ENCODE results near the gene ALX1. TPM values are rescaled to one million over a fixed set of nuclear protein-coding genes. Genes with fewer than 3 reads are reported as not detected.
A peak's percentile ranks its signal among the peaks of the same experiment; 100 is the strongest.

ALX1 gene
- not detected for total RNA-seq (2021; fragmentation: NEBNext Ultra II Directional; extraction: Animal tissue kit (Norgen Biotek cat#: 25700))
- long read RNA-seq = 0 reads

- H3K27me3 Mint-ChIP-seq (ENCODE audit: insufficient read depth) = peaks cover 16% of the 10 kb centered on the region; the same call in 1 of the 2 replicates
- TF ChIP-seq CTCF (IDR thresholded peaks at IDR 0.05) = no peak
- H3K36me3 Mint-ChIP-seq (ENCODE audit: low read depth) = no peaks in the 10 kb centered on the region
- no peak within 1 kb of the TSS for H3K27ac Mint-ChIP-seq
- H3K9me3 Mint-ChIP-seq = no peaks in the 10 kb centered on the region; the same call in 1 of the 2 replicates
- DNase-seq = no peak
- H3K4me3 Mint-ChIP-seq = peak within 1 kb of the TSS; percentile 88
- H3K4me1 Mint-ChIP-seq (ENCODE audit: low read depth) = peaks cover 8% of the 10 kb centered on the region; the same call in 1 of the 2 replicates
Observed at GRCh38 chr12:85280165-85280983, at the start of gene ALX1. ALX1 (plus strand) TSS chr12:85280220; CDS start chr12:85280262, 42 bp downstream.

GRCh38 chr12:85237327-85237726 lies 42.7 kb upstream of the ALX1 start:
- no peaks in the 10 kb centered on the region for H3K27me3 Mint-ChIP-seq (ENCODE audit: insufficient read depth)
- H3K36me3 Mint-ChIP-seq (ENCODE audit: low read depth) = no peaks in the 10 kb centered on the region
- H3K4me1 Mint-ChIP-seq (ENCODE audit: low read depth) = no peaks in the 10 kb centered on the region
- DNase-seq = no peak
- H3K27ac Mint-ChIP-seq = no peak overlapping the region
- peaks cover 37% of the 10 kb centered on the region for H3K9me3 Mint-ChIP-seq
- no peak for TF ChIP-seq CTCF (IDR thresholded peaks at IDR 0.05)
- H3K4me3 Mint-ChIP-seq = no peak overlapping the region

GRCh38 chr12:85244561-85244960 lies 35.5 kb upstream of the ALX1 start:
- no peak for TF ChIP-seq CTCF (IDR thresholded peaks at IDR 0.05)
- Mint-ChIP-seq H3K4me1 (ENCODE audit: low read depth) (no peaks in the 10 kb centered on the region), H3K27ac (no peak overlapping the region), H3K36me3 (ENCODE audit: low read depth) (no peaks in the 10 kb centered on the region), H3K27me3 (ENCODE audit: insufficient read depth) (no peaks in the 10 kb centered on the region), H3K4me3 (no peak overlapping the region), H3K9me3 (peaks cover 8% of the 10 kb centered on the region)
- no peak for DNase-seq

GRCh38 chr12:85253853-85254252 lies 26.2 kb upstream of the ALX1 start:
- Mint-ChIP-seq H3K4me1 (ENCODE audit: low read depth) (no peaks in the 10 kb centered on the region), H3K4me3 (no peak overlapping the region), H3K36me3 (ENCODE audit: low read depth) (no peaks in the 10 kb centered on the region), H3K27ac (no peak overlapping the region), H3K9me3 (peaks cover 4% of the 10 kb centered on the region; the same call in 1 of the 2 replicates), H3K27me3 (ENCODE audit: insufficient read depth) (no peaks in the 10 kb centered on the region)
- TF ChIP-seq CTCF (IDR thresholded peaks at IDR 0.05) = no peak
- DNase-seq = no peak

GRCh38 chr12:85257671-85258070 lies 22.3 kb upstream of the ALX1 start:
- Mint-ChIP-seq H3K36me3 (ENCODE audit: low read depth) (no peaks in the 10 kb centered on the region), H3K27me3 (ENCODE audit: insufficient read depth) (no peaks in the 10 kb centered on the region), H3K27ac (no peak overlapping the region), H3K9me3 (no peaks in the 10 kb centered on the region; the same call in 1 of the 2 replicates), H3K4me1 (ENCODE audit: low read depth) (no peaks in the 10 kb centered on the region), H3K4me3 (no peak overlapping the region)
- DNase-seq = no peak
- TF ChIP-seq CTCF (IDR thresholded peaks at IDR 0.05) = no peak

Data from HFFc6 (cell line).